T-helper 2 cell (primary cell): ENCODE measurements around the gene TLNRD1.

Experiments
- DNase-seq, 5 experiments: peaks; one replicate each; pipeline versions ENCODE4 v3.0.0 to v3.0.0-alpha.2; 2012 to 2022

Gene TLNRD1

DNA sequence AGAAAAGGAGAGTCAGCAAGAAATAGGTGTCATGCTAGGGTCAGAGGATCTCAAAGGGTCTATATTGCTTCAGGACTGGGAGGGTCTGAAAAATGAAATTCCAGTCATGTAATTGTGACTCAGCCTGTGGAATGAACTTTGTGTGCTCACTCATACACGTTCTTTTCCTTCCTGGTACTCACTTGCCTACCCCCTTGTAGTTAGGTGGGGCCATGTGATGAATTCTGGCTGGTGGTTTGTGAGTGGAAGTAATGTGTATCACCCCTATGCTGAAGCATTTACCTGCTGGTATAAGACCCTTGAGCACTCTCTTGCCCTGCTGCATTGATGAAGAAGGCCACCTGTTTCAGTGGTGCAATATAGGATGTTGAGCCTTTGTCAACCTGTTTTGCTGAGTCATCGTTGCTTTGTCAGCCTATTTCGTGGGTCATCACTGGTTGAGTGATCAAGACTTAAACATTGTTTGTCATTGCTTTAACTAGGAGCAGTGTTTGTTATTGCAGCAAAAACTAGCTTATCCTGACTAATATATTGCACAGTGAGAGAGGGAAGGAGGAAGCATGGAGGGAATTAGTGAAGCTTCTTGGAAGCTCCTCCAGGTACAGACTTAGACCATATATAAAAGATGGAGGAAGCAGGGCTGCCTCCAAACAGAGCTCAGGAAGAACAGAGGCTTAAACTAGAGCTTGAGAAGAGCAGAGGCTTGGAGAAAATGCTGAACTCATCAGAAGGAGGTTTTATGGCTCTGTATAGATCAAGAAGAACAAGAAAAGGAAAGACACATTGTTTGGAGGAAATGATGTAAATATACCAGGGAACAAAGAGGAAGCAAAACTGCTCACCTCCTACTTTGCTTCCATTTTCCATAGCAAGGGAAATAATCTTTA, 28.9 kb downstream of the TLNRD1 start:
- peak in 1 of 5 experiments; percentile 17 for DNase-seq

DNA sequence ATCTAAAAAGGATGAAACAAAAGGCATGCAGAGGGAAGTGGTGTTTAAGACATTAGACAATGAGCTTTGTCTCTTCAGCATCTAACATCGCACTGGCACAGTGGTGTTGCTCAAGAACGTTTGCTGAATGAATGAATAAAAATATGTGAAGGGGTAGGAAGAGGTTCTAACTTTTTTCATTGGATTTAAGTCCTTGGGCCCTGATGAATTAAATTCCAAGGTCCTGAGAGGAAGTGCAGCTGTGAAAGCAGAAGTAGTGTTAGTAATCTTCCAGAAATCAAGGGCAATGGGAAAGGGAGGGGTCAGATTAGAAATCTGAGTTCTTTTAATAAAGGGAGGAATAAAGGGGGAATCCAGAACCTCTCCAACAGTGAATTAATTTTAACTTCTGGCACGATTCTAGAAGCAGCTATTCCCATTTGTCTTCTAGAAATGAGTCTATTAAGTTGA, 29.6 kb downstream of the TLNRD1 start:
- DNase-seq: no peak

DNA sequence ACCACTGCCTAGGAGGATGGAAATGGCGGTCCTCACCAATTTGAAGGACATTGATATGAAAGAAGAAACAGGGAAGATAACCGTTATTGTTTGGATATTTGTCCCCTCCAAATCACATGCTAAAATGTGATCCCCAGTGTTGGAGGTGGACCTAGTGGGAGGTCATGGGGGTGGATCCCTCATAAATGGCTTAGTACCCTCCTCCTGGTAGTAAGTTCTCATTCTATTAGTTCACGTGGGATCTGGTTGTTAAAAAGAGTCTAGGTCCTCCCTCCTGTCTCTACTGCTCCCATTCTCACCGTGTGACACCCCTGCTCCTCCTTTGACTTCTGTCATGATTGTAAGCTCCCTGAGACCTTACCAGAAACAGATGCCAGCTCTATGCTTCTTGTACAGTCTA, 30.5 kb downstream of the TLNRD1 start:
- no peak for DNase-seq

DNA sequence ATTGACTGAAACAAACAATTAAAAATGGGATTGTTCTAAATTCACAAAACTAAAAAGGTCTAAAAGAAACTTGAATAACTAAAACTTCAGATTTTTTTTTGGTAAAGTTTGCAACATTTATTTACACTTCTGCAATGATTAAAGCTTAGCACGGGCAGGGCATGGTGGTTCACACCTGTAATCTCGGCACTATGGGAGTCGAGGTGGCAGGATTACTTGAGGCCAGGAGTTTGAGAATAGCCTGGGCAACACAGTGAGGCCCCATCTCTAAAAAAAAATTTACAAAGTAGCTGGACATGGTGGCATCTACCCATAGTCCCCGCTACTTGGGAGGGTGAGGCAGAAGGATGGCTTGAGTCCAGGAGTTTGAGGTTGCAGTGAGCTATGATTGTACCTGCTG, 31.6 kb downstream of the TLNRD1 start:
- no peak for DNase-seq

DNA sequence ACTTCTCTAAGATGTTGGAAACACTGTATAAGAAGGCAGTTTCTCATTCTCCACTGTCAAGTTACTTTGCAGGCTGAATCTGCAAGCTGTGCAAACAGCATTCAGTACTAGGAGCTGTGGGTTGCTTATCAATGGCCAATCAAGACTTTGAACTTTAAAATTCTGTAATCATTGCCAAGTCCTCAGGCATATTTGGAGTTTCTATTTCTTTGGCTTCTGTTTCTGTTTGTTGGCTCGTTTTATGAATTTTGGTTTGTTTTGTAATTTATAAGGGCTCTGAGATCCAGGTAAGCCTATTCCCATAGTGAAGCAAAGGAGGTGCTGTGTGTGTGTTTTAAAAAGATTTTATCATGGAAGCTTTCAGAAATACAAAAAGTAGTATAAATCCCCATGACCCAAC, 32.1 kb downstream of the TLNRD1 start:
- peak in 1 of 5 experiments; percentile 82 for DNase-seq

DNA sequence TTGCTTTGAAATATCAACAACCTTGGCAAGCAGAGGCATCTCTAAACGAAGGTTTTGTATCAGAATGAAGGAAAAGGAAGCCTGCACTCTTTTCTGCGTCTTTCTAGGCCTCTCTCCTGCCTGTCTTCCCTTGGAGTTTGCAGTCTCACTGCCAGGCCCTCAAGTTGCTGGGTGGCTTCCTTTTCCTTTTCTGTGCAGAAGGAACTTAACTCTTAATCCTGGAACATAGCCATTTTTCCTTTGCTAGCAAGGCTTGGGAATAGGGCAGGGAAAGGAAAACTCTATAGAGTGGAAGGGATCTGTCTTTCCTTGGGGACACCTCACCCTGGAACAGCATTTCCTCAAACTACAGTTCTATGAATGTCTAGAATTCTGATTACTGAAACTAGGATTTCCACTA, 32.8 kb downstream of the TLNRD1 start:
- DNase-seq: no peak

DNA sequence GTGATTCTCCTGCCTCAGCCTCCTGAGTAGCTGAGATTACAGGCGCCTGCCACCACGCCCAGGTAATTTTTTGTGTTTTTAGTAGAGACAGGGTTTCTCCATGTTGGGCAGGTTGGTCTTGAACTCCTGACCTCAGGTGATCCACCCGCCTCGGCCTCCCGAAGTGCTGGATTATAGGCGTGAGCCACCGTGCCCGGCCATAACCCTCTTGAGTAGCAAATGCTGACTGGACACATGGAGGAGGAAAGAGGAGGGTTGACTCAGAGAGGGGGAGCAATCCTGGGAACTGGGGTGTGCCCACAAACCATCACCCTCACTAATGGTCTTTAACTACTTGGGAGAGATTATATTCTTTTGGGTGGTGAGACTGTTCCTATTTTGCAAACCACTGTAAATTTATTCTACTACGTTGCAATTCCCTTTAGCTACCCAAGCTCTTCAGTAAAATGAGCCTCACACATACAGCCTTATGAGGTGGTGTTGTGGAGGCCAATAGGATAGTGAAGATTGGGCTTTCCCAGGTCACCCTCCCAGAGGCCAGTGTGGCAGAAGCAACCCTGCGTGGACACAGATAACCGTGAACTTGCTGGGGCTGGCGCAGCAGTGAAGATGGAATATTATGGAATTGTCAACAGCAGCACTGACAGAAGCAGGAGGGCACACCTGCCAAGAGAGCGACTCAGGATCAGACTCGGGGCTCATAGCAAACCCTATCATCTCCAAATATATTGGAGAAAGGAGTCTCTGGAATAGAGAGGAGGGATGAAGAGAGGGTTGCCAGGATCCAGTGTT, 37.4 kb downstream of the TLNRD1 start:
- no peak for DNase-seq

DNA sequence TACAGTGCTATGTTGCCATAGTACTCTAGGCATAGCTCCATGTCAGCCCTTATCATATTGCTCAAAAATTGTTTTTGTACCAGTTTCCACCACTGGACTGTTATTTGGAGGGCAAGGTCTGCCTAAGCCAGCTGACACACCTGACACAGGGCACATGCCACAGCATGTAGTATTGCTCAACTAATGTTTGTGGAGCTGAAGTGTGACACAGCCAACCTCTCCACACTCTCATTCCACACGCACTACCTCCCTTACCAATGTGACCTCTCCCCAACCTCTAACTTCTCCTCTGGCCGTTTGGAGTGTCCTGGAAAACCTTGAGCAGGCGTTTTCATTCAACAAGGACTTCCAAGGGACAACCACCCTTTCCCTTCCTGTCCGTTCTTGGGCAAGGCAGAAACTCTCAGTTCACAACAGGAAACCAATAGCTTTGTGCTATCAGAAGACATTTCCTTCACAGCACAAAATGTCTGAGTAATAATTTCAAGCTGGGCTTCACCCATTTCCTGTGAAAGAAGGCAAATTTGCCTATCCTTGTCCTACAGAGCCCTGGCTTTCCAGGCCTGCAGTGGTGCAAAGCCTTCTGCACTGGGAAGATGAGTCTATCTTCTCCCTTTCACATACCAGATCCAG, 38.4 kb downstream of the TLNRD1 start:
- DNase-seq: peak in 1 of 5 experiments; percentile 43

DNA sequence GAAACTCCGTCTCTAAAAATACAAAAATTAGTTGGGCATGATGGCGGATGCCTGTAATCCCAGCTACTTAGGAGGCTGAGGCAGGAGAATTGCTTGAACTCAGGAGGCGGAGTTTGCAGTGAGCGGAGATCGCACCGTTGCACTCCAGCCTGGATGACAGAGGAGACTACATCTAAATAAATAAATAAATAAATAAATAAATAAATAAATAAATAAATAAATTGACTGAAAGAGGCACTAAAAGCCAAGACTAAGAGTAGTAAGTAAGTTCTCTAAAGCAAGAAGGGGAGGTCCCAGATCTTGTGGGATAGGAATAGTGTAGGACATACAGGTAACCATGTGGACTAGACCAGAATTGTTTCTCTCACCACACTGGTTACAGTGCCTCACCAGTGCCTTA, 40.0 kb downstream of the TLNRD1 start:
- no peak for DNase-seq

DNA sequence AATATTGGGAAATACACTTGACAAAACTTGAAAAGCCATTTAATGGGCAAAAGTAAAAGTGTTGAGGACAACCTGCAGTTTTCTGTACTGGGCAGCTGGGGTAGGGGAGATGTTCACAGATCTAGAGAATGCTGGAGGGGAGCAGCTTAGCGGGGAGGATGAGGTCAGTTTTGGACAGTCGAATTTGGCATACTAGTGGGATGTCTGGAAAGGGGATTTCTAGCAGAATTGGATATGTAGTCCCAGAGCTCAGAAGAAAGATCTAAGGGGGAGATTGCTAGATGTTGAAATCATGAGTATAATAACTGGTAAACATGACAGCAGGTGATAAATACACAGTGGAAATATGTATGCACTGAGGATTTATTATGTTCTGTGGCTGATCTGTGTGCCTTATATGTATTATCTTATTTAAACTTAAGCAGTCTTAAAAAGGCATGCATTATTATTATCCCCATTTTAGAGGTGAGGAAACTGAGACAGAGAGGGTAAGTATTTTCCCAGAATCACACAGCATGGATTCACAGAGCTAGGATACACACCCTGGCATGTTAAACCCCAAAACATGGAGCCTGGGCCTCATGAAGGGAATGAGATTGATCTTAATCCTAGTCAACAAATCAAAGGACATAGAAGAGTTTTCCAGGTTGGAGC, 42.7 kb downstream of the TLNRD1 start:
- no peak for DNase-seq

DNA sequence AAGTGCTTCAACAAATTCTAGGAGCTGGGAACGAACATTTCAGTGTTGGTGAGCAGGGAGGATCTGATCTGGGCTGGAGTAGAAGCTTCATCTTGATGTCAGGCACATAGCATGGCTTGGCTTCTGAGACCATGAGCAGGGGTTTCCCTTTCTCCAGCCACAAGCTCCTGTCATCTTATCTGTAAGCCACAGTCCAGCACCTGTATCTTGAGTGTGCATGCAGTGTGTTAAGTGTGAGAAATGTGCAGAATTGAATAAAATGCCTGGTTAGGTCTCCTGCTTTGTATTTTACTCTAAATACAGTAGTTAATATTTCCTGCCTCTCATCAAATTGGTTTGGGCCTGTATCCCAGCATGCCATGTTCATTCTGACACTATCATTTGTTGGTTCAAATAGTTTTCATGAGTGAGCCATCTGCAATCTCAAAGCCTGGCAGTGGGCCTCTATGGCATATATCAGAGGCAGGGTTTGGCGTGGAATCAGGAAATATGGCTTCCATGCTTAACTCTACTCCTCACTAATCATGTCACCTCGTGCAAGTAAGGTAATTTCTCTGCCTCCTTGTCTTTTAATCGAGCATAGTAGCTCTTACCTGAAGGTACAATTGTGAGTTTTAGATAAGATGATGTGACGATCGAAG, 43.3 kb downstream of the TLNRD1 start:
- peak in 1 of 5 experiments; percentile 32 for DNase-seq

DNA sequence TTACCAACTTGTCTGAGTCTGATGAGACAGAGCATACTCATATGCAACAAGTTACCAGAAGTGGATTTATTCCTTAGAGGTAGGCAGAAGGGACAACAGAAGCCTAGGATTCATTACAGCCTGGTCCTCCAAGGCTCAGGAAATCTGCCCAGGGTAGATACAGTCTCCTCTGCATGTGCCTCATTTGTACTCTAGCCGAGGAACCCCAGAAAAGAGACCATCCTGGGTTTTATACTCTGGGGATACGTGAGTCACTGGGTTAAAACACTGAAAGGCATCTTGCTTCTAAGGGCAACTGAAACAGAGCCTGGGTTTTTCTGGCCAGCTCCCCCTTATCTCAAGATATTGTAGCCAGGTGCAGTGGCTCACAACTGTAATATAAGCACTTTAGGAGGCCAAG, 45.6 kb downstream of the TLNRD1 start:
- DNase-seq: no peak

DNA sequence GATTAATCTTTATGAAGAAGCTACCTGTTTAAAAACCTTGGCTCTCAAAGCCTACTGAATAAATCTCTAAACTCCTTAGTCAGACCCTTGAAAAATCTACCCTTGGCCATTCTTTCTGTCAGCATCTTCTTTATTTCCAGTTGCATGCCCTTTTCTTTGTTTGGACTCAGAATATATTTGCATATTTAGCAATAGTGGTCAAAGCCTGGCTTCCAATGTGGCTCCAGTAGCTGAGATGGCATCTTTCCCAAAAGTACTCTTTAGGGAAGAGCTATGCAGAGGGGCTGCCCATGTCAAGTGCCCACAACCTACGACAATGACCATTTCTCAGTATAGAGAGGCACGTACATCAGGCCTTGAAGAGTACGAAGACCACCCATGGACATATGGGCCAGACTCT, 47.2 kb downstream of the TLNRD1 start:
- no peak for DNase-seq

DNA sequence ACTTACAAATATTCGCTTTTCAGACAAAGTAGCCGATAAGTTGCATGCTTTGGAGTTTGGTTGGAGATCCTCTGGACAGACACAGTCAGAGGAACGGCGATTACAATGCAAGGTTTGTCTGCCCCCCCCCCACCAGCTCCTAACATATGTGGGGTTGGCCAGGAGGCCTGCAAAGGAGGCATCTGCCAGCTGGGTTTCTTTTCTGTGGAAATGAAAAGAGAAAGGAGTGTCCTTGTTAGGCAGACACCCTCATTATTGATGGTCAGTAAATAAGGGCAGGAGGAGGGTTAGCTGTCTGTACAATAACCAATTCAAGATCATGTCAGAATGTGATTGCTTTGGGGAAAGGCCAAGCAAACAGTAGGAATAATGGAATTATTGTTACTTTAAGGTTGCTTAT, 49.1 kb downstream of the TLNRD1 start:
- DNase-seq: no peak

DNA sequence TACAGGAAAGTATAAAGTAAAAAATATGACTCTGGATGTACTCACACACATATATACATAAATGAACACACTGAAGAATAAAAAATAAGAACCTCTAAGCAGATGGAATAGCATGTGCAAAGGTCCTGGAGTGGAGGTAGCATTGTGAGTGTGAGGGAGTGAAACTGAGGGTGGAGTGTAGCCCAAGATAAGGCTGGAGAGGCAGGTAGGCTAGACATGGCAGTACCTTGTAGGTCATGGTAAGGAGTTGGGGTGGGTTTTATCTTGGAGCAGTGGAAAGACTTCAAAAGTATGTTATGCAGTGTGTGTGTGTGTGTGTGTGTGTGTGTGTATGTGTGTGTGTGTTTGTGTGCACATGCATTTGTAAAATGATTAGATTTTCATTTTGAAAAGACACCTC, 49.5 kb downstream of the TLNRD1 start:
- no peak for DNase-seq

DNA sequence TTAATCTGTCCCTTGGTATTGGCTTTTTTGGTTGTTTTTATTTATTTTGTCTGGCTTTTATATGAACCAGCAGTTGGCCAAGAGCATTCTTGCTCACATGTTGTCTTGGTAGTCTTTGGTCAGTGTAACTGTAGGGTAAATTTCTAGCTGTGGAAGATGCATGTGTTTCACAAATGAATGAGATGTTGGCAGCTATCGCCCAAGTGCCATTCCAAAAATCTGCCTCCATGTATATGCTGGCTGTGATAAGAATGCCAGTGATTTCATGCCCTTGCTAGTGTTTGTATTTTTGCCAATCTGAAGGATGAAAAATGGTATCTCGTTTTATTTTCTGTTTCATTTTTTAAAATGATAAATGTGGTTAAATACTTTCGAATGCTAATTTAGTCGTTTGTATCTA, 50.1 kb downstream of the TLNRD1 start:
- DNase-seq: no peak

DNA sequence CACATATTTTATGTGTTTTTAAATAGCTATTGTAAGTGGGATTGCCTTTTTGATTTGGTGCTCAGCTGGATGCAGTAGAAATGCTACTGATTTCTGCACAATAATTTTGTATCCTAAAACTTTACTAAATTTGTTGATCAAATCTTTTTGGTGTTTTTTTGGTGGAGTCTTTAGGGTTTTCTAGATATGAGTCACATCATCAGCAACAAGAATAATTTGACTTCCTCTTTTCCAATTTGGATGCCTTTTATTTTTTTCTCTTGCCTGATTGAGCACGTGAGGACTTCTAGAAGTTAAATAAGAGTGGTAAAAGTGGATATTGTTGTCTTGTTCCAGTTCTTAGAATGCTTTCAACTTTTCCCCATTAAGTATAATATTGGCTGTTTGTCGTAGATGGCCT, 51.3 kb downstream of the TLNRD1 start:
- peak in 1 of 5 experiments; percentile 13 for DNase-seq

DNA sequence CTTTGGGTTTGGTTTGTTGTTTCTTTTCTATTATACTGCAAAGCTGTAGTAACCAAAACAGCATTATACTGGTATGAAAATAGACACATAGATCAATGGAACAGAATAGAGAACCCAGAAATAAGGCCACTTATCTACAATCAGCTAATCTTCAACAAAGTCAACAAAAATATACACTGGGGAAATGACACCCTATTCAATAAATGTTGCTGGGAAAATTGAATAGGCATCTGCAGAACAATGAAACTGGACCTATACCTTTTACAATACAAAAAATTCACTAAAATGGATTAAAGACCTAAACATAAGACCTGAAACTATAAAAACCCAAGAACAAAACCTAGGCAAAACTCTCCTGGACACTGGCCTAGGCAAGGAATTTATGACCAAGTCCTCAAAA, 52.9 kb downstream of the TLNRD1 start:
- DNase-seq: no peak

DNA sequence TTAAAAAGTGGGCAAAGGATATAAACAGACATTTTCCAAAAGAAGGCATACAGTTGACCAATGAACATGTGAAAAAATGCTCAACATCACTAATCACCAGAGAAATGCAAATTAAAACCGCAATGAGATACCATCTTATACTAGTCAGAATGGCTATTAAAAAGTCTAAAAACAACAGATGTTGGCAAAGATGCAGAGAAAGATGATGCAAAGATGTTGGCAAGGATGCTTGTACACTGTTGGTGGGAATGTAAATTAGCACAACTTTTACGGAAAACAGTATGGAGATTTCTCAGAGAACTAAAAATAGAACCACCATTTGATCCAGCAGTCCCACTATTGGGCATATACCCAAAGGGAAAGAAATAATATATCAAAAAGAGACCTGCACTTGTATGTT, 53.5 kb downstream of the TLNRD1 start:
- no peak for DNase-seq
